GM21423 (cell line): ENCODE measurements around the gene SDK1.
"Not testable (repeated sequence)": the region's sequence is repeated elsewhere in the genome, so short reads cannot be mapped to it uniquely, and the experiment has no call there.

Experiments
- ATAC-seq: cut with Tn5 transposase; IDR thresholded peaks from one replicate; pipeline ENCODE4 v1.9.1; 2021; ENCODE audit warnings: mild to moderate bottlenecking, moderate library complexity; ENCODE audit not compliant: unreplicated experiment

Gene SDK1

DNA sequence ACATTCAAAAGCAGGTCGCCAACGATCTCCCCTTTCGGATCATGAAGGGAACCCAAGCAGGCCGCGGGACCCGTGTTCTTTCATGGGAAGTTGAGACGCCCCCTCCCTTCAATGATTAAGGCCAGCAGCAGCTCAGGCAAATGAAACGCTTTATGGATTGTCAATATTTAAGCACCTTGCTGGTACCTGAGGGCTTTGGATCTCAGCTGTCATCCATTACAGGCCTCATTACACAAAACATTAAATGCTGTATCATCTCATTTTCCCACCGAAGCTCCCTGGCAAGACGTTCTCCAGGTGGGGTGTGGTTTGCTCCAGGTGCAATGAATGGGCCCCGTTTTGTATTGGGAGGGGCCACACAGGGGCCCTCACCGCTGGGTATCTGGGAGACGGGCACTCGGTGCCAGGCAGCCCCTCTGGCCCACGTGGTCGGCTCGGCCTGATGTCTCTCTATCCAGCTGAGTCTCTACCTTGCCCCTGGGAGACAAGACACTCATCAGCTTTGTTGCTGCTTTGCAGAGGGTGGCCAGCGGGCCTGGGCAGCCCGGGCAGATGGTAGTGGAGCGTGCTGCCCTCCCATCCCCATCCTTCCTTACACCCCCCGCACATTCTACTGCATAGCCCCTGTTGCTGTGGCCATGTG is 925.0 kb downstream of the SDK1 start:
- ATAC-seq = no peak

DNA sequence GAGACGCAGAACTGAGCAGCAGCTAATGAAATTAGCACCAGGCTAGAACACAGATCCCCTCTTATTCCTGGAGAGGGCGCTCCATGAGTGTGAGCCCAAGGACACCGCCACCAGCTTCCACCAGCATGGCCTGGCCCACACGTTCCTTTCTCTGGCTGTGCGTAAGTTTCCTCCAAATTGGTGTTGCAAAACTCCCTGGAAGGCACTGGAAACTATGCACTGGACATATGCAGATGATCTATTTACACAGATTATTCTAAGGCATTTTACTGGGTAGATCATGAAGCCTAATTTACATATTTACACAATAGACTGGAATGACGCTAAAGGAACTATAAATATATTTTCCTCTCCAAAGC is 925.5 kb downstream of the SDK1 start:
- ATAC-seq = no peak

- no peak for ATAC-seq
Observed at GRCh38 chr7:4227105-4228010, 926.3 kb downstream of the SDK1 start.

- no peak for ATAC-seq
Observed at GRCh38 chr7:4230352-4230751, 929.3 kb downstream of the SDK1 start.

GRCh38 chr7:4233146-4233545 is 932.1 kb downstream of the SDK1 start:
- ATAC-seq = no peak

DNA sequence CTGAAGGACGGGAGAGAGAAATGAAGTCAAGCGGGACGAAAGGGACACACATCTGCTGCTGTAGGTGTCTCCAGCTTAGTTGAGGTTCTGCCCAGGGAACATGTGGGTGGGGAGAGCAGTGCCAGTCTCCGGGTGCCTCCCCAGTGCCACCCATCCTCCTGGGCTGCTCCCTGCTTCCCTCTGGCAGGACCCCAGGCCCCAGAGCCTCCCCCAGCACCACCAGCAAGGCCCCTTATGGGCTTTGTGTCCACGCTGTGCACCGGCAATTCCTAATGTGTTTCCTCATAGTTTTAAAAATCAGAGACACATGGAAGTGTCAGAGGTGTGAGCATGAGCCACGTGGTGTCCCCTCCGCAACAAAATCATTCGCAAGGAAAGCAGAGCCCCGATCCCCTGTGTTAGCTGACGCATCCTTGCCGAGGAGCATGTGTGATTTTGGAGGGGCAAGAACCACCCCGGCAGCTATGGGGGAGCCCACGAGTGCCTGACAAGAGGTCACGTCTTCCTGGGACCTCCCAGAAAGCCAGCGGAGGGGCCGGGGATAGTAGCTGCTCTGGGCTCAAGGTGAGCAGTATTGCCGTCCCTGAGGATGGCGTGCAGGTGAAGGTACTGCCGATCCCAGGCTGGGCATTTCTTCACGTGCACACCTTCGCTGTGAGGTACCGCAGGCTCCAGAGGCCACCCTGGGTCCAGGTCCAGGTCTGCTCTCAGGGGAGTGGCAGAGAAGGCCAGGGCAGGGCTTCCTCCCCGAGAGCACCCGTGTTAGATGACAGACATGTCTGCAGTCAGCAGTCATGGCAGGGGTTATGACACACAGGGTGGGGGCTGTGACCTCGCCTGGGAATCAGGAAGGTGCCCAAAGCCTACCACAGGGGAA is 932.8 kb downstream of the SDK1 start:
- ATAC-seq = no peak

- no peak for ATAC-seq
Observed at GRCh38 chr7:4234498-4234855, 933.4 kb downstream of the SDK1 start.

DNA sequence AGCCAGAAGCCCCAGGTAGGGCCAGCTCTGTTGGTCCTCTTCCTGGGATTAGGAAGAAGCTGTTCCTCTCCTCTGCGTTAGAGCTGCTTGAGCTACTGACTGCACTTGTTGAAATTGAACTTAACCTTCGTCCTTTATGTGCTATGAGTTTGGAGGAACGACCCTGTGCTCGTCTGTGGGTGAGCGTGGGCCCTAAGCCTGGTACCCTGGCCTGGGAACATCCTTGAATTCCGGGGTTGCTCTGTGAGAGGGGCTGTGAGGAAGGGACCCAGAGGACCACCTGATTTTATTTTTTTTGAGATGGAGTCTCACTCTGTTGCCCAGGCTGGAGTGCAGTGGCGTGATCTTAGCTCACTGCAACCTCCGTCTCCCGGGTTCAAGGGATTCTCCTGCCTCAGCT is 933.8 kb downstream of the SDK1 start:
- ATAC-seq = no peak

- ATAC-seq = no peak
Observed at GRCh38 chr7:4235596-4235995, 934.5 kb downstream of the SDK1 start.

- ATAC-seq = no peak
Observed at GRCh38 chr7:4236389-4236788, 935.3 kb downstream of the SDK1 start.

DNA sequence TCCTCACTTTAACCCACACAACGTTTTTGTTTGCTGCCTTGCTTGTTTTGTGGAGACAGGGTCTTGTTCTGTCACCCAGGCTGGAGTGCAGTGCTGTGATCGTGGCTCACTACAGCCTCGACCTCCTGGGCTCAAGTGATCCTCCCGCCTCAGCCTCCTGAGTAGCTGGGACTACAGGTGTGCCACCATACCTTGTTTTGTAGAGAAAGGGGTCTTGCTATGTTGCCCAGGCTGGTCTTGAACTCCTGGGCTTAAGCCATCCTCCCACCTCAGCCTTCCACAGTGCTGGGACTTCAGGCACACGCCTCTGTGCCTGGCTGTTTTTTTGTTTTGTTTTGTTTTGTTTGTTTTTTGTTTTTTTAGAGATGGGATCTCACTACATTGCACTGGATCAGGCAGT is 935.8 kb downstream of the SDK1 start:
- not testable (repeated sequence) for ATAC-seq

DNA sequence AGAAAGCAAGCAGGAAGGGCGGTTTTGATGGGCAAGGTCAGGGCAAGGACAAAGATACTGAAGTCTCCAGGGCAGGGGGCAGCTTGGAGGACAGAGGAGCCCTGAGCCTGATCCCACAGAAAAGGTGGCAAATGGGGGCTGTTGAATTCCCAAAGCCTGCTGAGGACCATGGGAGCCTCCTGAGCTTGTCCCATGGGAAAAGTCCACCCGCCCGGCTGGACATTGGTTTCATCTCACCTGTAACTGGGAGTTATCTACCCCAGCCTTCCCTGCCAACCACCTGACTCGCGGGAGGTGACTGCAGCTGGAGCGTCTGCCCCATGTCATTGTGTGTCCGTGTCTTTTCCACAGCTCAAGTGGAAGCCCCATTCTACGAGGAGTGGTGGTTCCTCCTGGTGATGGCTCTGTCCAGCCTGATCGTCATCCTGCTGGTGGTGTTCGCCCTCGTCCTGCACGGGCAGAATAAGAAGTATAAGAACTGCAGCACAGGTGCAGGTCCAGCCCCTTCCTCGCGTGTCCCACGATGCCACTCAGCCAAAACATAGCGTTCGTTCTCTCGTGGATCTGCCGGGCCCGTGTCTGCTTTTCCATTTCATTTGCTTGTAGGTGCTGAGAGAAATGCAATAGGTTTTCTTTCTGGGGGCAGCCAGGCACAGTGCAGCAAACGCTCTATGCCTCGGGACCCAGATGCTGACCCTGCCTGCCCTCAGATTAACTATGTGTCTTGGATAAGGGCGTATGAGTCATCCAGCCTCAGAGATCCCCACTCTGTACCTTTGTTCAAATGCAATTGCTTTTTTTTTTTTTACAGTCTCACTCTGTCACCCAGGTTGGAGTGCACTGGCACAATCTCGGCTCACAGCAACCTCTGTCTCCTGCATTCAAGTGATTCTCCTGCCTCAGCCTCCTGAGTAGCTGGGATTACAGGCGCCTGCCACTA is 936.5 kb downstream of the SDK1 start:
- no peak for ATAC-seq

DNA sequence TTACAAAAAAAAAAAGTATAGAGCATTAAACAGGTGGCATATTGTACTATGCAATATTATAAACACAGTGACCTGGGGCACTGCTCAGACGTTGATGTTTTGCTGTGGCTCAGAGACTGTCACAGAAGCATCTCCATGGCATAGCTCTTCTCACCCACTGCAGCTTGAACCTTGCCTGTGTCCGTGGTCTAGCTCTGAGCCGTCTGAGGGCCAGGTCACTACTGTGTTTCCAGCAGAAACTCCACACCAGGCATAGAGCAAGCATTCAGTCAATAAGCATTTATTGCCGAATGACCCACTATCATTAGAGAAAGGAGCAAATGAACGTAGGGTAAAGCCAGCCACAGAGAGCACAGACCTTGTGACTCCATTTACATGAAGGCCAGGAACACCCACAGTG is 937.8 kb downstream of the SDK1 start:
- no peak for ATAC-seq

DNA sequence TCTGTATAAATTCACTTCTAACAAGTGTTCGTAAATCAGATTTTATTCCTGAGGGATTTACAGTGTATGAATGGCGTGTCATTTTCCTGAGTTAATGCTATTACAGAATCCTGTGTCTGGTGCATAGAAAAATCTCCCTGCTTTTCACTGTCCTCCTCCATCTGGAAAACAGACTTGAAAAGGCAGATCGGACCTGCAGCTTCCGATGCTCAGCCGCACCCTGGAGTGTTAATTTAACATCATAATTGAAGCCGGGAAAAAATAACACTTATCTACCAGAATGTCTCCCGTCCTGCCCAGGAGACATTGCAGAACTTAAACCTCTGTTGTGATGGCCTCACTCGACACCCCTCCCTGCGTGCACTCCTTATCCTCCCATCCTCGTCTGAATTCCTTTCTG is 939.0 kb downstream of the SDK1 start:
- no peak for ATAC-seq

GRCh38 chr7:4240520-4241303 is 939.7 kb downstream of the SDK1 start:
- no peak for ATAC-seq

GRCh38 chr7:4241304-4241612 is 940.2 kb downstream of the SDK1 start:
- no peak for ATAC-seq

DNA sequence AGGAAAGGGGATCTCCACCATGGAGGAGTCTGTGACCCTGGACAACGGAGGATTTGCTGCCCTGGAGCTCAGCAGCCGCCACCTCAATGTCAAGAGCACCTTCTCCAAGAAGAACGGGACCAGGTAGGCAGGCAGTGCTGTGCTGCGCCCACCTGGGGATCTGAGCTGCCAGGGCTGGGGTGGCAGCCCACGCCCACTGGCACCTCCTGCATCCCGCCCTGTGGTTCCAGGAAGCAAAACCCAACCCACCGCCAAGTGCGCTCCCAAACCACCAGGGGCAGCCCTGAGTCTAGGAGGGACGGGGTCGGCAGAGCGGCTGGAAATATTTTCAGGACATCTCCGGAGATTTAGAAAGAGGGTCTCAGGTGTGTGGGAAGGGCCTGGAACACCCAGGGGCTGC is 940.7 kb downstream of the SDK1 start:
- no peak for ATAC-seq

GRCh38 chr7:4242706-4243105 is 941.7 kb downstream of the SDK1 start:
- no peak for ATAC-seq

DNA sequence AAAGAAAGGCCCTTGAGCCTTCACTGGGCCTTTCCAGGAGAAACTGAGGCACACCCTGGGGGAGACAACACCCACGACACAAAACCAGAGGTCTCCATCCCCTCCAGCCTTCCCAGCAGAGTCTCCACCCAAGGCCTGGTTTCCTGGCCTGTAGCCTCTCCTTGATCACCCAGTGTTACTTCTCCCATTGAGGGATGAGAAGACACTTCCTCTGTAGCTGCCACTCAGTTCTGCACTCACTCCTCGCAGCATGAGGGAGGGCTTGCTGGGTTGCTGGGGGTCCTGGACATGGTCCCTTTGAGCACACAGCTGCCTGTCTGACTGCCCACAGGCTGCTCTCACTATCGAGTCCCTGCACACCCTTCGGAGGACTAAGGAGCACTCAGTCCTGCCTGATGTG is 943.0 kb downstream of the SDK1 start:
- no peak for ATAC-seq

GRCh38 chr7:4244635-4245034 is 943.6 kb downstream of the SDK1 start:
- ATAC-seq = no peak
